GM13977 (cell line): ENCODE results near the gene ARAF.

Experiments
- DNase-seq: peaks from one replicate; pipeline ENCODE4 v3.0.0; 2012; ENCODE audit warnings: low spot score
- CTCF ChIP-seq: IDR thresholded peaks from 2 replicates; pipeline ENCODE4 v1.5.1; 2012; ENCODE audit warnings: mild to moderate bottlenecking, control low read depth; ENCODE audit not compliant: insufficient read depth; ENCODE audit errors: extremely low read depth, missing control alignments
- in situ Hi-C: fragments of 300-500 bp; cut with MboI; formaldehyde crosslinking; loops from one replicate; pipeline ENCODE4 v1.12.0; 2022; ENCODE audit warnings: low sequenced_read_pairs, low pct_unique_long_range_greater_than_20kb, mixed read lengths, inconsistent platforms; ENCODE audit not compliant: unreplicated experiment

ARAF gene

DNA sequence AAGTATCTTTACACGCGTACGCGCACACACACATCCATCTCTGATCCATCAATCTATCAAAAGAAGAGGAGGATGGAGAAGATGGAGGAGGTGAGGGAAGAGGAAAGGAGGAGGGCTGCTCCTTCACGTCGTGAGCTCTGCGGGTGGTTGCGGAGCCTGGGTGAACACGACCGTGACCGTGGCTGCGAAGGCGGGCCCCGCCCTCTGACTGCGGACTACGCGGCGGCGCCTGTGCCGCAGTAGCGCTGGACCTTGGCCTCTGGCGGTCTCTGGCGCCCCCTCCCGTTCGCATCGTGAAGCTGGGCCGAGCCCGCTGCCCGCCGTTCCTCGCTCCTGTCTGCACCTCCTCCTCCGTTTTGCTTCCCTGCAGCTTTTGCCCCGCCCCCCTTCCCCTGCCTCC, 37.7 kb upstream of the ARAF start:
- in situ Hi-C loops = loop anchor here (25.0 kb wide), 1 partner anchor 336 kb away; the partner anchor contains the start of gene UBA1
- peak; percentile 85 for TF ChIP-seq CTCF
- peak; percentile 79 for DNase-seq

GRCh38 chrX:47523713-47524166, 37.3 kb upstream of the ARAF start:
- no peak for DNase-seq
- in situ Hi-C loops = loop anchor here (25.0 kb wide), 1 partner anchor 336 kb away; the partner anchor contains the start of gene UBA1
- no peak for TF ChIP-seq CTCF

DNA sequence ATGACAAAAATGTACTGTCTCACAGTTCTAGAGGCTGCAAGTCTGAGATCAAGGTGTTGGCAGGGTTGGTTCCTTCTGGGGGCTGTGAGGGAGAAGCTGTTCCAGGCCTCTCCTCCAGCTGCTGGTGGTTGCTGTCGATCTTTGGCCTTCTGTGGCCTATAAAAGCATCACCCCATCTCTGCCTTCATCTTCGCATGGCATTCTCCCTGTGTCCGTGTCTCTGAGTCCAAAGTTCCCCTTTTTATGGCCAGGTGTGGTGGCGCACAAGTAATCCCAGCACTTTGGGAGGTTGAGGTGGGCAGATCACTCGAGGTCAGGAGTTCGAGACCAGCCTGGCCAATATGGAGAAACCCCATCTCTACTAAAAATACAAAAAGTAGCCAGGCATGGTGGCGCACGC, 31.5 kb upstream of the ARAF start:
- in situ Hi-C loops = no loop called here
- DNase-seq = no peak
- no peak for TF ChIP-seq CTCF

DNA sequence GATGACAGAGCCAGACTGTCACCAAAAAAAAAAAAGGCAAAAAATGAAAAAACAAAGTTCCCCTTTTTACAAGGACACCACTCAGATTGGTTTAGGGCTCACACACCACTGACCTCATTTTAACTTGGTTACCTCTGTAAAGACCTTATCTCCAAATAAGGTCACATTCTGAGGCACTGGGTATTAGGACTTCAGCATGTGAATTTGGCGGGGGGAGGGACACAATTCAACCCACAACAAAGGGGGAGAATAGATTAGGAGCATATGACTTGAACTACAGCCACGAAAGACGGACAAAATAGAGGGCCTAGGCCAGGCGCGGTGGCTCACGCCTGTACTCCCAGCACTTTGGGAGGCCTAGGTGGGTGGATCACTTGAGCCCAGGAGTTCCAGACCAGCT, 31.0 kb upstream of the ARAF start:
- no peak for DNase-seq
- no peak for TF ChIP-seq CTCF
- in situ Hi-C loops = no loop called here

GRCh38 chrX:47539860-47540259, 21.1 kb upstream of the ARAF start:
- no peak for TF ChIP-seq CTCF
- in situ Hi-C loops = no loop called here
- no peak for DNase-seq

DNA sequence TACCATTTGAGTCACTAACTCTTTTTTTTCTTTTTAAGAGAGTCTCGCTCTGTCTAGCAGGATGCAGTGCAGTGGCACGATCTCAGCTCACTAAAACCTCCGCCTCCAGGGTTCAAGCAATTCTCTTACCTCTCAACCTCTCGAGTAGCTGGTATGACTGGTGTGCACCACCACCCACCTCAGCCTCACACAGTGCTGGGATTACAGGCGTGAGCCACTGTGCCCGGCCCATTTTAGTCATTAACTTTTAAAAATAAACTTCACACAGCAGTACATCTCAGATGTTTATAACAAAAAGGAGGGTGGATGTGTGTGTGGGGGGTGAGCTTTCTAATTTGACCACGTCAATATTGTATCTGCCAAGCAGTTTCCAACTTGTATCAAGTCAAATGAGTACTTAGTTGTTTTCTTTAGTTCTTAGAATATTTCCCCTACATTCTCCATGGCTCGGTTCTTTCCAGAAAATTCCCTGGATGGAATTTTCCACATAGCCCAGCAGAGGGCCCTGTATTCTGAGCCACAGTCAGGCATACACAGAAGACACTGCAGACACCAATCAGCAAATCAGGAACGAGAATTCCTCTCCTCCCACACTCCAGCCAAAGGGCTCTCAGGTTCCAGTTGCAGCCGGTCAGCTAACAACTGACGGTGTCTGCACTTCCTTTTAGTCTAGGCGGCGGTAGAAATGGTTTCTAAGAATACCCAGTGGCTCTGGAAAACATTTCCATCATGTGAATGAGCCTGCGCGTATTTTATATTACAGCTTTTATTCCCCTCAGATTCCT, 20.1 kb upstream of the ARAF start:
- in situ Hi-C loops = no loop called here
- TF ChIP-seq CTCF = peak; percentile 40
- DNase-seq = no peak
